ENCODE data around the gene LZTR1.
"Not testable (repeated sequence)": the region's sequence is repeated elsewhere in the genome, so short reads cannot be mapped to it uniquely, and the experiment has no call there.

The LZTR1 gene

DNA sequence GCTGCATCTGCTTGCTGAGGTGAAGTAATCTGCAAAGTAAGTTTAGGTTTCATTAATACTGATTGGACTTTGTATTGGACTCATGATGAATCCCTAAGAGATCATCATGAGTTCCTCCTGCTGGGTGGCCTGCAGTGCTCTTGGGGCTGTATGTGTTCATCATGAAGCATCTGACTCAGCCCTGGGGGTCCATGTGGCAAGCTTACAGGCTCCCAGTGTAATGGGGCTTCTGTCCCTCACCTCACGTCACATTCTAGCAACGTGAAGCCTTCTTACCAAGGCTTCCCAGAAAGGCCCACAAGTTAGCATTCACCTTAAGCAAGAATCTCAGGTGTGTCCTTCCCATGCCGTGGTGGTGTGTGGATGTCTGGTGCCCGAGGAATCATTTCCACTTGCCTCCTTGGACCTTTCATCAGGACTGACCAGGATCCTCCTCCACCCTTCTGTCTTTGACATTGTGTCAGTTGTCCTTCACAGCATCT lies 41.2 kb upstream of the LZTR1 start:
- H3K4me1 ChIP-seq (ENCODE audit: control insufficient read depth in 1 of 2, insufficient read depth in 2 of 2, low read length in 2 of 2), result peaks cover 51 to 54% of the 10 kb centered on the region in 2 donors
- H3K9me3 ChIP-seq (ENCODE audit: control insufficient read depth in 1 of 2, low read length in 2 of 2), result no peaks in the 10 kb centered on the region
- H3K9ac ChIP-seq (ENCODE audit: low read depth in 1 of 2, low read length in 2 of 2), result no peak overlapping the region
- no peaks in the 10 kb centered on the region for H3K27me3 ChIP-seq (ENCODE audit: control insufficient read depth in 1 of 2, insufficient read depth in 2 of 2, low read length in 2 of 2)
- H3K27ac ChIP-seq (ENCODE audit: low read depth, low read length), result no peak overlapping the region
- peaks cover 0 to 15% of the 10 kb centered on the region in 2 donors for H3K36me3 ChIP-seq (ENCODE audit: control insufficient read depth in 1 of 2, insufficient read depth in 2 of 2, low read length in 2 of 2)
- H3K4me3 ChIP-seq (ENCODE audit: low read depth in 1 of 2, low read length in 2 of 2), result no peak overlapping the region

DNA sequence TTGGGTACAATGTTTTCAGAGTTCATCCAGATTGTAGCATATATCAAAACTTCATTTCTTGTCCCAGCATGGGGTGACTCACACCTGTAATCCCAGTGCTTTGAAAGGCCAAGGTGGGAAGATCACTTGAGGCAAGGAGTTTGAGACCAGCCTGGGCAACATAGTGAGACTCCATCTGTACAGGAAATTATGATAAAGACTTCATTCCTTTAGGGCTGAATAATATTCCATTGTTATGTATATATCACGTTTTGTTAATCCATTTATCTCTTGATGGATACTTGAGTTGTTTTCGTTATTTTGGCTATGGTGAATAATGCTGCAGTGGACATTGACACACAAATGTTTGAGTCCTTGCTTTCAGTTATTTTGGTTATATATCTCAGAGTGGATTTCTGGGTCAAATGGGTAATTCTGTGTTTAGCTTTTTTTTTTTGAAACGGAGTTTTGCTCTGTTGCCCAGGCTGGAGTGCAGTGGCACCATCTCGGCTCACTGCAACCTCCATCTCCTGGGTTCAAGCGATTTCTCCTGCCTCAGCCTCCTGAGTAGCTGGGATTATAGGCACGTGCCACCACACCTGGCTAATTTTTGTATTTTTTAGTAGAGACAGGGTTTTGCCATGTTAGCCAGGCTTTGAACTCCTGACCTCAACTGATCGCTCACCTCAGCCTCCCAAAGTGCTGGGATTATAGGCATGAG lies 39.7 kb upstream of the LZTR1 start:
- H3K27ac ChIP-seq (ENCODE audit: low read depth, low read length); H3K9ac ChIP-seq (ENCODE audit: low read depth in 1 of 2, low read length in 2 of 2); H3K4me3 ChIP-seq (ENCODE audit: low read depth in 1 of 2, low read length in 2 of 2); H3K27me3 ChIP-seq (ENCODE audit: control insufficient read depth in 1 of 2, insufficient read depth in 2 of 2, low read length in 2 of 2); H3K9me3 ChIP-seq (ENCODE audit: control insufficient read depth in 1 of 2, low read length in 2 of 2): not testable (repeated sequence)
- Histone ChIP-seq H3K4me1 (ENCODE audit: control insufficient read depth in 1 of 2, insufficient read depth in 2 of 2, low read length in 2 of 2) (peaks cover 55 to 58% of the 10 kb centered on the region in 2 donors), H3K36me3 (ENCODE audit: control insufficient read depth in 1 of 2, insufficient read depth in 2 of 2, low read length in 2 of 2) (peaks cover 0 to 11% of the 10 kb centered on the region in 2 donors)

- no peak overlapping the region for H3K27ac ChIP-seq (ENCODE audit: low read depth, low read length)
- no peaks in the 10 kb centered on the region for H3K27me3 ChIP-seq (ENCODE audit: control insufficient read depth in 1 of 2, insufficient read depth in 2 of 2, low read length in 2 of 2)
- H3K4me1 ChIP-seq (ENCODE audit: control insufficient read depth in 1 of 2, insufficient read depth in 2 of 2, low read length in 2 of 2), result peaks cover 52 to 55% of the 10 kb centered on the region in 2 donors
- H3K9me3 ChIP-seq (ENCODE audit: control insufficient read depth in 1 of 2, low read length in 2 of 2), result no peaks in the 10 kb centered on the region
- H3K36me3 ChIP-seq (ENCODE audit: control insufficient read depth in 1 of 2, insufficient read depth in 2 of 2, low read length in 2 of 2), result peaks cover 0 to 11% of the 10 kb centered on the region in 2 donors
- H3K9ac ChIP-seq (ENCODE audit: low read depth in 1 of 2, low read length in 2 of 2), result no peak overlapping the region
- no peak overlapping the region for H3K4me3 ChIP-seq (ENCODE audit: low read depth in 1 of 2, low read length in 2 of 2)
These were observed 38.8 kb upstream of the LZTR1 start for GRCh38 chr22:20943104-20943933.

DNA sequence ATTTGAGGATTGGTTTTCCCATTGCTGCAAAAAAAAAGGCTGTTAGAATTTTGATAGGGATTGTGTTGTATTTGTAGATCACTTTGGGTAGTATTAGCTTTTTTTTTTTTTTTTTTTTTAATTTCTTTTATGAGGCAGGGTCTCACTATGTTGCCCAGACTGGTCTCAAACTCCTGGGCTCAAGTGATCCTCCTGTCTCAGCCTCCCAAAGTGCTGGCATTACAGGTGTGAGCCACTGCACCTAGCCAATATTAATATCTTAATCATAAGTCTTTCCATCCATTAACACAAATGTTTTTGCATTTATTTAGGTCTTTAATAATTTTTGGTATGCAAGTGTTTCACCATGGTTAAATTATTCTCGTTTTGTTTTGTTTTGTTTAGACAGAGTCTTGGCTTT lies 38.1 kb upstream of the LZTR1 start:
- Histone ChIP-seq H3K27me3 (ENCODE audit: control insufficient read depth in 1 of 2, insufficient read depth in 2 of 2, low read length in 2 of 2) (no peaks in the 10 kb centered on the region), H3K9me3 (ENCODE audit: control insufficient read depth in 1 of 2, low read length in 2 of 2) (no peaks in the 10 kb centered on the region), H3K36me3 (ENCODE audit: control insufficient read depth in 1 of 2, insufficient read depth in 2 of 2, low read length in 2 of 2) (peaks cover 0 to 11% of the 10 kb centered on the region in 2 donors), H3K9ac (ENCODE audit: low read depth in 1 of 2, low read length in 2 of 2) (no peak overlapping the region), H3K4me3 (ENCODE audit: low read depth in 1 of 2, low read length in 2 of 2) (no peak overlapping the region), H3K27ac (ENCODE audit: low read depth, low read length) (no peak overlapping the region), H3K4me1 (ENCODE audit: control insufficient read depth in 1 of 2, insufficient read depth in 2 of 2, low read length in 2 of 2) (peaks cover 52 to 57% of the 10 kb centered on the region in 2 donors)

DNA sequence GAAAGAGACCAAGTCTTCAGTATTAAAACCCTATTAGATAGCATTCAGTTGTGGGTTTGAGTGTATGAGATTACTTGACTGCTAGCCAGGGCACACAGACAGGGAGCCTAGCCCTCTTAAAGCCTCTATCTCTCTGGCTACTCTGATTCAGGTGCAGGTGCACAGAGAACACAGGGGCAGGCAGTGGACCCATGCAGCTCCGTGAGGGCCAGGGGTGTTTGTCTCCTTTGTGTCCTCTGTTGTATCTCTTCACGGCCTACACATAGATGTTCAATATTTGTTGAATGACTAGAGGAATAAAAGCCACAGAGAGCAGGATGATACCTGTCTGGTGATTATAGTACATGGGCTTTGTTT lies 36.5 kb upstream of the LZTR1 start:
- no peak overlapping the region for H3K27ac ChIP-seq (ENCODE audit: low read depth, low read length)
- peaks cover 57 to 59% of the 10 kb centered on the region in 2 donors for H3K4me1 ChIP-seq (ENCODE audit: control insufficient read depth in 1 of 2, insufficient read depth in 2 of 2, low read length in 2 of 2)
- no peak overlapping the region for H3K4me3 ChIP-seq (ENCODE audit: low read depth in 1 of 2, low read length in 2 of 2)
- H3K9me3 ChIP-seq (ENCODE audit: control insufficient read depth in 1 of 2, low read length in 2 of 2), result no peaks in the 10 kb centered on the region
- H3K9ac ChIP-seq (ENCODE audit: low read depth in 1 of 2, low read length in 2 of 2), result no peak overlapping the region
- H3K27me3 ChIP-seq (ENCODE audit: control insufficient read depth in 1 of 2, insufficient read depth in 2 of 2, low read length in 2 of 2), result no peaks in the 10 kb centered on the region
- H3K36me3 ChIP-seq (ENCODE audit: control insufficient read depth in 1 of 2, insufficient read depth in 2 of 2, low read length in 2 of 2), result peaks cover 6 to 21% of the 10 kb centered on the region in 2 donors

DNA sequence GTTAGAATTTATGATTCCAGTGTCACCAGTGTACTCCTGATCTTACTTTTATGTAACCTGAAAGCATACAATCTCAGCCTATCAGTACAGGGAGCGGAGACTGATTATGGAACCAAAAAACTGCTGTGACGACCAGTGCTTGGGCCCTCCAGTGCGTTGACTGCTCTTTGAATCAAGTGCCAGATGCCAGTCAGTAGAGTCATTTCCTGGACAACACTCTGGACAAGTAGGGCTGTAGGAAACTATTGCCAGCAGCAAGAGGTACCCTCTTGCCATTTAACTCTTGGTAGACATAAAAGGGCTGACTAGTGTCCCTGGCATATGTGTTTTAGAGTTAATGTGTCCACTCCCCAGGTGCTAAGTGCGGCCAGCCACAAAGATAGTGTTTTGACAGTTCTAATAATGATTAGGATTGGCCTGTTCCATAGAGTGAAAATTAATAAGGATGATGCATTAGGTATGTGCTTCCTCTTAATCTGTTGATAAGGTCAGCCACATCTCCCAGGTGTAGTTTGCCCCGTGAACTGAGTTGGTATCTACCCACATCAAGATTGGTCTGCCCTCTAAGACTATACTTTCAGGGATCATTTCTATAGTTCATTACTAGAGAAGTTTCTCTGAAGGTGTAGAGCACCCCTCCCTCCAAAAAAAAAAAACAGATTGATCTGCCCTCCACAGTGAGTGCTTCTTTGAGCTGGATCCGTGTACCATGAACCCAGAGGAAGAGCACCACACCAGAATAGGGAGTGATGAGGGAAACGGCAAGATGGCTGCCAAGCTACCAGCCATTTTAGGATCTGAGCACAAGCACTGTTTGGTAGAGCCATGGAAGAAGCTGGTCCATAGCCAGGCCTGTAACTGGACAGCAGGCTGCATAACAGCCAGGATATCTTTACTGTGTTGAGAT lies 35.8 kb upstream of the LZTR1 start:
- Histone ChIP-seq H3K9ac (ENCODE audit: low read depth in 1 of 2, low read length in 2 of 2) (no peak overlapping the region), H3K4me1 (ENCODE audit: control insufficient read depth in 1 of 2, insufficient read depth in 2 of 2, low read length in 2 of 2) (peaks cover 57 to 60% of the 10 kb centered on the region in 2 donors), H3K27ac (ENCODE audit: low read depth, low read length) (no peak overlapping the region), H3K9me3 (ENCODE audit: control insufficient read depth in 1 of 2, low read length in 2 of 2) (no peaks in the 10 kb centered on the region), H3K36me3 (ENCODE audit: control insufficient read depth in 1 of 2, insufficient read depth in 2 of 2, low read length in 2 of 2) (peaks cover 6 to 24% of the 10 kb centered on the region in 2 donors), H3K4me3 (ENCODE audit: low read depth in 1 of 2, low read length in 2 of 2) (peak overlapping the region in 1 of 2 donors; percentile 6), H3K27me3 (ENCODE audit: control insufficient read depth in 1 of 2, insufficient read depth in 2 of 2, low read length in 2 of 2) (no peaks in the 10 kb centered on the region)

- no peaks in the 10 kb centered on the region for H3K27me3 ChIP-seq (ENCODE audit: control insufficient read depth in 1 of 2, insufficient read depth in 2 of 2, low read length in 2 of 2)
- H3K4me1 ChIP-seq (ENCODE audit: control insufficient read depth in 1 of 2, insufficient read depth in 2 of 2, low read length in 2 of 2), result peaks cover 60 to 66% of the 10 kb centered on the region in 2 donors
- H3K27ac ChIP-seq (ENCODE audit: low read depth, low read length), result no peak overlapping the region
- H3K36me3 ChIP-seq (ENCODE audit: control insufficient read depth in 1 of 2, insufficient read depth in 2 of 2, low read length in 2 of 2), result peaks cover 6 to 24% of the 10 kb centered on the region in 2 donors
- H3K9ac ChIP-seq (ENCODE audit: low read depth in 1 of 2, low read length in 2 of 2), result no peak overlapping the region
- no peak overlapping the region for H3K4me3 ChIP-seq (ENCODE audit: low read depth in 1 of 2, low read length in 2 of 2)
- no peaks in the 10 kb centered on the region for H3K9me3 ChIP-seq (ENCODE audit: control insufficient read depth in 1 of 2, low read length in 2 of 2)
These were observed 35.1 kb upstream of the LZTR1 start for GRCh38 chr22:20946991-20947390.

- H3K27me3 ChIP-seq (ENCODE audit: control insufficient read depth in 1 of 2, insufficient read depth in 2 of 2, low read length in 2 of 2), result no peaks in the 10 kb centered on the region
- H3K9ac ChIP-seq (ENCODE audit: low read depth in 1 of 2, low read length in 2 of 2), result no peak overlapping the region
- H3K4me1 ChIP-seq (ENCODE audit: control insufficient read depth in 1 of 2, insufficient read depth in 2 of 2, low read length in 2 of 2), result peaks cover 69 to 78% of the 10 kb centered on the region in 2 donors
- no peaks in the 10 kb centered on the region for H3K9me3 ChIP-seq (ENCODE audit: control insufficient read depth in 1 of 2, low read length in 2 of 2)
- peaks cover 11 to 32% of the 10 kb centered on the region in 2 donors for H3K36me3 ChIP-seq (ENCODE audit: control insufficient read depth in 1 of 2, insufficient read depth in 2 of 2, low read length in 2 of 2)
- peak overlapping the region in 1 of 2 donors; percentile 32 for H3K4me3 ChIP-seq (ENCODE audit: low read depth in 1 of 2, low read length in 2 of 2)
- peak overlapping the region; percentile 4 for H3K27ac ChIP-seq (ENCODE audit: low read depth, low read length)
These were observed 33.6 kb upstream of the LZTR1 start for GRCh38 chr22:20948450-20948849.

GRCh38 chr22:20948989-20949388 lies 33.1 kb upstream of the LZTR1 start:
- Histone ChIP-seq H3K36me3 (ENCODE audit: control insufficient read depth in 1 of 2, insufficient read depth in 2 of 2, low read length in 2 of 2) (peaks cover 11 to 35% of the 10 kb centered on the region in 2 donors), H3K4me1 (ENCODE audit: control insufficient read depth in 1 of 2, insufficient read depth in 2 of 2, low read length in 2 of 2) (peaks cover 71 to 82% of the 10 kb centered on the region in 2 donors), H3K27ac (ENCODE audit: low read depth, low read length) (no peak overlapping the region), H3K9me3 (ENCODE audit: control insufficient read depth in 1 of 2, low read length in 2 of 2) (no peaks in the 10 kb centered on the region), H3K27me3 (ENCODE audit: control insufficient read depth in 1 of 2, insufficient read depth in 2 of 2, low read length in 2 of 2) (no peaks in the 10 kb centered on the region), H3K9ac (ENCODE audit: low read depth in 1 of 2, low read length in 2 of 2) (no peak overlapping the region), H3K4me3 (ENCODE audit: low read depth in 1 of 2, low read length in 2 of 2) (no peak overlapping the region)
